Vagina (tissue), 2 donors: ENCODE data around the gene N4BP2L2. TPM values are rescaled to one million over a fixed set of nuclear protein-coding genes. Genes with fewer than 3 reads are reported as not detected.
A peak's percentile ranks its signal among the peaks of the same experiment; 100 is the strongest.

Experiments
- DNase-seq, 2 donors: peaks; one replicate each; pipeline ENCODE4 v3.0.0-alpha.2; 2017; ENCODE audit errors: extremely low spot score in 2 of 2
- H3K27ac ChIP-seq: fragments of 200-600 bp; sonication (generic); one replicate; pipeline ENCODE4 v1.5.1; 2019
- H3K27me3 ChIP-seq: fragments of 200-600 bp; sonication (generic); one replicate; pipeline ENCODE4 v1.5.1; 2019
- H3K36me3 ChIP-seq, 2 donors: fragments of 200-600 bp; sonication (generic); one replicate each; pipeline ENCODE4 v1.5.1; 2017 to 2019
- H3K4me1 ChIP-seq: fragments of 200-600 bp; sonication (generic); one replicate; pipeline ENCODE4 v1.5.1; 2019
- H3K4me3 ChIP-seq, 2 donors: fragments of 200-600 bp; sonication (generic); 1 replicate in 1 of 2; 2 replicates in 1 of 2; pipeline ENCODE4 v1.5.1; 2016 to 2019
- H3K9me3 ChIP-seq: fragments of 200-600 bp; sonication (generic); one replicate; pipeline ENCODE4 v1.5.1; 2019
- POLR2A ChIP-seq, 2 donors: fragments of 450-650 bp; IDR thresholded peaks; one replicate each; pipeline ENCODE4 v1.6.1; 2017; ENCODE audit warnings: antibody characterized with exemption in 2 of 2, mild to moderate bottlenecking in 2 of 2, moderate library complexity in 2 of 2
- POLR2AphosphoS5 ChIP-seq, 2 donors: sonication (generic); formaldehyde crosslinking; IDR thresholded peaks; one replicate each; pipeline ENCODE4 v1.9.0; 2017; ENCODE audit warnings: antibody characterized with exemption in 2 of 2, mild to moderate bottlenecking in 2 of 2, low read depth in 1 of 2; ENCODE audit not compliant: insufficient read depth in 1 of 2
- intact Hi-C: fragments of 100-400 bp; cut with DNase I; formaldehyde crosslinking; loops from one replicate; pipeline ENCODE4 v1.15.1; 2023
- total RNA-seq: library from RNA; depleted of rRNA; stranded (reverse); fragments of >200 nt; gene quantifications from one replicate; pipeline ENCODE4 v1.2.3, GENCODE V29; 2016
- TF ChIP-seq, protein P1 (sequence below), 3 experiments: fragments of 450-650 bp in 2 of 3; fragments of 200-600 bp in 1 of 3; sonication (generic) in 1 of 3; IDR thresholded peaks; one replicate each; pipeline ENCODE4 v1.5.1; 2017 to 2019; ENCODE audit warnings: antibody characterized with exemption in 3 of 3, mild to moderate bottlenecking in 2 of 3, moderate library complexity in 2 of 3

The N4BP2L2 gene
- total RNA-seq, 1 donor from 2014 or later, result 173 TPM

DNA sequence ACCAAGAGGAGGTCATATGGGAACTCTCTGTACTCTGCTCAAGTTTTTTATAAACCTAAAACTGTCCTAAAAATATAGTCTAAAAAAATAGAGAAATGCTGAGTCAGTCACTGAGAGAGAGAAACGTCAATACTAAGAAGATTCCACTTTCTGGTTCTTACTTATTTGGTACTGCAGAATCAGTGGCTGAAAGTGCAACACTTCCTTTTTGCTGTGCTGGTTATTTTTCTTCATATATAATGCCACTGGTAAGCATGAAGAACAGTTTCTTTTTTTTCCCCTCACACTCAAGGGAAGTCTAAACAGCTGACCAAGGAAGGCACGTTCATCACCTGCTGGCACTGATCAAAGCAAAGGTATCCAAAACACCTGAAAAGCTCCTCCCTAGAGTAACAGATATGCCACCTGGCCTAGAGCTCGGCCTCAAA lies 66.4 kb downstream of the N4BP2L2 start:
- no peak overlapping the region for H3K4me3 ChIP-seq
- no peaks in the 10 kb centered on the region for H3K9me3 ChIP-seq
- H3K4me1 ChIP-seq, result no peaks in the 10 kb centered on the region
- H3K36me3 ChIP-seq, result no peaks in the 10 kb centered on the region
- intact Hi-C loops, result no loop called here
- no peaks in the 10 kb centered on the region for H3K27me3 ChIP-seq
- DNase-seq, result no peak
- H3K27ac ChIP-seq, result peak overlapping the region; percentile 52
- TF ChIP-seq, protein P1, sequence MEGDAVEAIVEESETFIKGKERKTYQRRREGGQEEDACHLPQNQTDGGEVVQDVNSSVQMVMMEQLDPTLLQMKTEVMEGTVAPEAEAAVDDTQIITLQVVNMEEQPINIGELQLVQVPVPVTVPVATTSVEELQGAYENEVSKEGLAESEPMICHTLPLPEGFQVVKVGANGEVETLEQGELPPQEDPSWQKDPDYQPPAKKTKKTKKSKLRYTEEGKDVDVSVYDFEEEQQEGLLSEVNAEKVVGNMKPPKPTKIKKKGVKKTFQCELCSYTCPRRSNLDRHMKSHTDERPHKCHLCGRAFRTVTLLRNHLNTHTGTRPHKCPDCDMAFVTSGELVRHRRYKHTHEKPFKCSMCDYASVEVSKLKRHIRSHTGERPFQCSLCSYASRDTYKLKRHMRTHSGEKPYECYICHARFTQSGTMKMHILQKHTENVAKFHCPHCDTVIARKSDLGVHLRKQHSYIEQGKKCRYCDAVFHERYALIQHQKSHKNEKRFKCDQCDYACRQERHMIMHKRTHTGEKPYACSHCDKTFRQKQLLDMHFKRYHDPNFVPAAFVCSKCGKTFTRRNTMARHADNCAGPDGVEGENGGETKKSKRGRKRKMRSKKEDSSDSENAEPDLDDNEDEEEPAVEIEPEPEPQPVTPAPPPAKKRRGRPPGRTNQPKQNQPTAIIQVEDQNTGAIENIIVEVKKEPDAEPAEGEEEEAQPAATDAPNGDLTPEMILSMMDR (IDR thresholded peaks at IDR 0.05), result no peak
- no peak for TF ChIP-seq POLR2A (IDR thresholded peaks at IDR 0.05)
- no peak for TF ChIP-seq POLR2AphosphoS5 (IDR thresholded peaks at IDR 0.05; ENCODE audit: insufficient read depth in 1 of 2, low read depth in 1 of 2)

DNA sequence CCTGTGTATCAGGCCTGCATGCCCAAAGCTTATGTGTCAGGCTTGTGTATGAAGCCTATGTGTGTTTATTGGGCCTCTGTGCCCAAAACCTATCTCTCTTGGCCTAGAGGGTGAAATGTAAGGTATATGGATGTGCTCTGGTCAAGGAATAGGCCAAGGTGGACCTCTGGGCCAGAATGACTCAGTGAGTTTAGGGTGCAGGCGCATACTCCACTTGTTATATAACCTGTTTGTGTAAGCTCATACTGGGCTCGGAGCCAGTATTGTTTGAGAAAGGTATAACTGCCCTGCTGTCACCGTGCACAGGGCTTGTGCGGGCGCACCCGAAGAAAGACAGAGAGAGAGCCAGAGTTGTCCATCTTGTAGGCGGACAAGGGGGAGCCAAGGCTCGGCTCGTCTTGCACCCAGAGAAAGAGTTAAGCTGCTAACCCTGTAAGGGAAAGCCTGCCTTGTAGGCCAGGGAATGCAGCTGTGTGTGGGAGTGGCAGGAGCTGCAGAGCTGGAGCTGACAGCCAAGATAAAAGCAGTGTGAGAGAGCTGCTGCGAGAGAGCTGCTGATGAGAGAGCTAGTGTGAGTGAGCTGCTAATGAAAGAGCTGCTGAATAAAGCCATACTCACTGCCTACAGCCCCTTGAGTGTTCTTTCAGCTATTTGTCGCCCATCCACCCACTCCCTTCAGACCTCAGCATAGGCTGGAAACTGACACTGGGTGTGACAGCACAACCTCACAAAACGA lies 67.2 kb downstream of the N4BP2L2 start:
- H3K4me1 ChIP-seq, result no peaks in the 10 kb centered on the region
- no peak for DNase-seq
- H3K9me3 ChIP-seq, result no peaks in the 10 kb centered on the region
- no peaks in the 10 kb centered on the region for H3K27me3 ChIP-seq
- H3K4me3 ChIP-seq, result no peak overlapping the region
- peak overlapping the region; percentile 52 for H3K27ac ChIP-seq
- intact Hi-C loops, result no loop called here
- no peaks in the 10 kb centered on the region for H3K36me3 ChIP-seq
- TF ChIP-seq POLR2A (IDR thresholded peaks at IDR 0.05) (no peak), POLR2AphosphoS5 (IDR thresholded peaks at IDR 0.05; ENCODE audit: insufficient read depth in 1 of 2, low read depth in 1 of 2) (no peak)
- TF ChIP-seq, protein P1 (IDR thresholded peaks at IDR 0.05), result no peak

DNA sequence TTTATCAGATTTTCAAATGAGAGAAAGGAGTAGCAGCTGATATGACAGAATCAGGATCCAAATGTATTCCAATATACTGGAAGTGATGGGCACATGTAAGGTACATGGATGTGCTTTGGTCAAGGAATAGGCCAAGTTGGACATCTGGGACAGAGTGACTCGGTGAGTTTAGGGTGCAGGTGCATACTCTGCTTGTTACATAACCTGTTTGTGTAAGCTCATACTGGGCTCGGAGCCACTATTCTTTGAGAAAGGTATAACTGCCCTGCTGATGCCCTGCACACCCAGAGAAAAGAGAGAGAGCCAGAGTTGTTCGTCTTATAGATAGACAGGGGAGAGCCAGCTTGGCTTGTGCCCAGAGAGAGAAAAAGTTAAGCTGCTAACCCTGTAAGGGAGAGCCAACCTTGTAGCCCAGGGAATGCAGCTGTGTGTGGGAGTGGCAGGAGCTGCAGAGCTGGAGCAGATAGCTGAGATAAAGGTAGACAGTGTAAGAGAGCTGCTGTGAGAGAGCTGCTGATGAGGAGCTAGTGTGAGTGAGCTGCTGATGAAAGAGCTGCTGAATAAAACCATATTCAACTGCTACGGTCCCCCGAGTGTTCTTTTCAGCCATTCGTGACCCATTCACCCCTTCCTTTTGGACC lies 70.0 kb downstream of the N4BP2L2 start:
- H3K36me3 ChIP-seq, result no peaks in the 10 kb centered on the region
- intact Hi-C loops, result no loop called here
- H3K4me1 ChIP-seq, result no peaks in the 10 kb centered on the region
- DNase-seq, result no peak
- no peaks in the 10 kb centered on the region for H3K9me3 ChIP-seq
- H3K4me3 ChIP-seq, result no peak overlapping the region
- H3K27me3 ChIP-seq, result no peaks in the 10 kb centered on the region
- TF ChIP-seq POLR2A (IDR thresholded peaks at IDR 0.05) (no peak), POLR2AphosphoS5 (IDR thresholded peaks at IDR 0.05; ENCODE audit: insufficient read depth in 1 of 2, low read depth in 1 of 2) (no peak)
- TF ChIP-seq, protein P1 (IDR thresholded peaks at IDR 0.05), result no peak
- no peak overlapping the region for H3K27ac ChIP-seq

DNA sequence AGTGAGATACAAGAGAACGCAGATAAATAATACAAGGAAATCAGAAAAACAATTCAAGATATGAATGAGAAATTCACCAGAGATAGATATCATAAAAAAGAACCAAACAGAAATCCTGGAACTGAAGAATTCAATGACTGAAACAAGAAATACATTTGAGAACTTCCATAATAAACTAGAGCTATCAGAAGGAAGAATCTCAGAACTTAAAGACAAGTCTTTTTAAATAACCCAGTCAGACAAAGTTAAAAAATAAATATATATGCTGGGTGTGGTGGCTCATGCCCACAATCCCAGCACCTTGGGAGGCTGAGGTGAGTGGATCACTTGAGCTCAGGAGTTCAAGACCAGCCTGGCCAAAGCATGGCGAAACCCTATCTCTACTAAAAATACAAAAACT lies 82.0 kb downstream of the N4BP2L2 start:
- Histone ChIP-seq H3K27me3 (no peaks in the 10 kb centered on the region), H3K9me3 (peaks cover 9% of the 10 kb centered on the region), H3K4me1 (no peaks in the 10 kb centered on the region), H3K4me3 (no peak overlapping the region), H3K27ac (no peak overlapping the region), H3K36me3 (no peaks in the 10 kb centered on the region)
- TF ChIP-seq, protein P1 (IDR thresholded peaks at IDR 0.05), result no peak
- TF ChIP-seq POLR2AphosphoS5 (IDR thresholded peaks at IDR 0.05; ENCODE audit: insufficient read depth in 1 of 2, low read depth in 1 of 2) (no peak), POLR2A (IDR thresholded peaks at IDR 0.05) (no peak)
- DNase-seq, result no peak
- intact Hi-C loops, result no loop called here

DNA sequence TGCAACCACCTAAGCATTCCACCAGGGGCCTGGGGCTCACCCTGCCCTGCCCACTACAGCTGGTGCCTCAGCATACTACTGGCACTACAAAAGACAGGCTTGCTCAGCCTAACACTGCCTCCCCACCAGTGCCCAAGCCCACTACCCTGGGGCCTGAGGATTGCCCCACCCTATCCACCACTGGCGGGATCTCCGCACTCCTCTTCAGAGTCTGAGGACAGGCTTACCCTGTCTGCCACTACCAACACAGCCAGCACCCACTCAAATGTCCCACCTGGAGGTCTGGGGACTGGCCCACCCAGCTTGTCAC lies 83.0 kb downstream of the N4BP2L2 start:
- intact Hi-C loops, result no loop called here
- Histone ChIP-seq H3K4me3 (no peak overlapping the region), H3K9me3 (peaks cover 9% of the 10 kb centered on the region), H3K27me3 (no peaks in the 10 kb centered on the region), H3K27ac (no peak overlapping the region), H3K36me3 (no peaks in the 10 kb centered on the region), H3K4me1 (no peaks in the 10 kb centered on the region)
- TF ChIP-seq, protein P1 (IDR thresholded peaks at IDR 0.05), result no peak
- TF ChIP-seq POLR2AphosphoS5 (IDR thresholded peaks at IDR 0.05; ENCODE audit: insufficient read depth in 1 of 2, low read depth in 1 of 2), result no peak
- TF ChIP-seq POLR2A (IDR thresholded peaks at IDR 0.05), result no peak
- DNase-seq, result no peak
